GM12801 (cell line): ENCODE results near the gene STYXL1.

Experiments
- CTCF ChIP-seq: IDR thresholded peaks from one replicate; pipeline ENCODE4 v1.5.1; 2011; ENCODE audit warnings: control low read depth; ENCODE audit not compliant: insufficient read length; ENCODE audit errors: extremely low read depth

STYXL1 gene

GRCh38 chr7:76022026-76022780 lies 25.6 kb downstream of the STYXL1 start:
- no peak for TF ChIP-seq CTCF

GRCh38 chr7:76020031-76020714 lies 27.6 kb downstream of the STYXL1 start:
- TF ChIP-seq CTCF, result no peak

- TF ChIP-seq CTCF, result no peak
Observed at GRCh38 chr7:76016191-76016947, 31.4 kb downstream of the STYXL1 start.

GRCh38 chr7:76011442-76011861 lies 36.3 kb downstream of the STYXL1 start:
- no peak for TF ChIP-seq CTCF

GRCh38 chr7:76009672-76010600 lies 37.9 kb downstream of the STYXL1 start:
- TF ChIP-seq CTCF, result no peak

- TF ChIP-seq CTCF, result no peak
Observed at GRCh38 chr7:76008156-76008687, 39.6 kb downstream of the STYXL1 start.

GRCh38 chr7:76003351-76003750 lies 44.4 kb downstream of the STYXL1 start:
- no peak for TF ChIP-seq CTCF
